Embryonic facial prominence (tissue), 1 donor: ENCODE data around the gene KLHL29.
A peak's percentile ranks its signal among the peaks of the same experiment; 100 is the strongest.

Source experiments
- DNase-seq: peaks from one replicate; pipeline ENCODE4 v3.0.0-alpha.2; 2016; ENCODE audit errors: extremely low spot score

KLHL29 gene

GRCh38 chr2:23531280-23531679, 146.3 kb downstream of the KLHL29 start:
- DNase-seq = no peak

GRCh38 chr2:23531881-23532280, 146.9 kb downstream of the KLHL29 start:
- DNase-seq = no peak

- peak; percentile 55 for DNase-seq
These were observed 147.7 kb downstream of the KLHL29 start for GRCh38 chr2:23532391-23533337.

- DNase-seq = no peak
These were observed 148.3 kb downstream of the KLHL29 start for GRCh38 chr2:23533338-23533695.

- DNase-seq = no peak
These were observed 149.8 kb downstream of the KLHL29 start for GRCh38 chr2:23534771-23535170.

GRCh38 chr2:23536326-23536725, 151.3 kb downstream of the KLHL29 start:
- DNase-seq = no peak

- no peak for DNase-seq
These were observed 153.0 kb downstream of the KLHL29 start for GRCh38 chr2:23537991-23538390.

GRCh38 chr2:23538566-23538965, 153.6 kb downstream of the KLHL29 start:
- DNase-seq = no peak

- DNase-seq = no peak
These were observed 155.9 kb downstream of the KLHL29 start for GRCh38 chr2:23540804-23541360.

- DNase-seq = no peak
These were observed 156.7 kb downstream of the KLHL29 start for GRCh38 chr2:23541503-23542229.

GRCh38 chr2:23542230-23542789, 157.3 kb downstream of the KLHL29 start:
- DNase-seq = no peak

- no peak for DNase-seq
These were observed 158.3 kb downstream of the KLHL29 start for GRCh38 chr2:23543302-23543701.

GRCh38 chr2:23543728-23544127, 158.7 kb downstream of the KLHL29 start:
- DNase-seq = no peak

GRCh38 chr2:23544589-23545295, 159.8 kb downstream of the KLHL29 start:
- no peak for DNase-seq

GRCh38 chr2:23545396-23545795, 160.4 kb downstream of the KLHL29 start:
- DNase-seq = no peak

GRCh38 chr2:23545811-23546210, 160.8 kb downstream of the KLHL29 start:
- DNase-seq = no peak

- no peak for DNase-seq
These were observed 161.9 kb downstream of the KLHL29 start for GRCh38 chr2:23546913-23547312.

GRCh38 chr2:23547725-23548124, 162.7 kb downstream of the KLHL29 start:
- no peak for DNase-seq

GRCh38 chr2:23548143-23548769, 163.3 kb downstream of the KLHL29 start:
- DNase-seq = no peak

GRCh38 chr2:23549051-23549450, 164.1 kb downstream of the KLHL29 start:
- DNase-seq = no peak
